Activated T-cell treated with anti-CD3 and anti-CD28 coated beads, Interleukin-2, amount 50 U/mL, for 1 hour (primary cell): Measurements from ENCODE around the gene DPT.

Experiments used
- DNase-seq: peaks from one replicate; pipeline ENCODE4 v3.0.0-alpha.2; 2020

DPT gene

GRCh38 chr1:168697356-168698126 is 31.5 kb downstream of the DPT start:
- no peak for DNase-seq

- no peak for DNase-seq
These were observed 32.8 kb downstream of the DPT start for GRCh38 chr1:168696125-168696760.

GRCh38 chr1:168693872-168694238 is 35.2 kb downstream of the DPT start:
- no peak for DNase-seq

- no peak for DNase-seq
These were observed 35.7 kb downstream of the DPT start for GRCh38 chr1:168693197-168693871.

- no peak for DNase-seq
These were observed 36.5 kb downstream of the DPT start for GRCh38 chr1:168692472-168692871.

GRCh38 chr1:168691541-168691940 is 37.5 kb downstream of the DPT start:
- DNase-seq = no peak

GRCh38 chr1:168689726-168690602 is 39.0 kb downstream of the DPT start:
- DNase-seq = no peak

- no peak for DNase-seq
These were observed 39.7 kb downstream of the DPT start for GRCh38 chr1:168689327-168689657.

GRCh38 chr1:168688644-168689326 is 40.2 kb downstream of the DPT start:
- no peak for DNase-seq

- no peak for DNase-seq
These were observed 41.2 kb downstream of the DPT start for GRCh38 chr1:168687816-168688215.

- DNase-seq = no peak
These were observed 42.3 kb downstream of the DPT start for GRCh38 chr1:168686666-168687065.

GRCh38 chr1:168683871-168684270 is 45.1 kb downstream of the DPT start:
- DNase-seq = no peak

GRCh38 chr1:168676861-168677260 is 52.1 kb downstream of the DPT start:
- no peak for DNase-seq

GRCh38 chr1:168676029-168676812 is 52.8 kb downstream of the DPT start:
- no peak for DNase-seq

- no peak for DNase-seq
These were observed 54.9 kb downstream of the DPT start for GRCh38 chr1:168673974-168674683.

GRCh38 chr1:168672278-168672677 is 56.7 kb downstream of the DPT start:
- no peak for DNase-seq

- no peak for DNase-seq
These were observed 57.2 kb downstream of the DPT start for GRCh38 chr1:168671782-168672181.

GRCh38 chr1:168665975-168666374 is 63.0 kb downstream of the DPT start:
- DNase-seq = no peak

- no peak for DNase-seq
These were observed 64.8 kb downstream of the DPT start for GRCh38 chr1:168664069-168664834.

- no peak for DNase-seq
These were observed 72.5 kb downstream of the DPT start for GRCh38 chr1:168656485-168656884.
